Trophoblast cell (in vitro differentiated cells and primary cell): Measurements from ENCODE around the gene KDM1B.

Experiments
- DNase-seq, 2 donors: peaks; one replicate each; pipeline ENCODE4 v3.0.0-alpha.2; 2016
- H2AFZ ChIP-seq: 2 replicates; pipeline ENCODE4 v1.6.1; 2013; ENCODE audit warnings: low read length, moderate library complexity, mild to moderate bottlenecking; ENCODE audit not compliant: insufficient read depth, poor library complexity
- H2AK5ac ChIP-seq: 2 replicates; pipeline ENCODE4 v1.6.1; 2013; ENCODE audit warnings: mild to moderate bottlenecking, low read length
- H2BK120ac ChIP-seq: 2 replicates; pipeline ENCODE4 v1.6.1; 2013; ENCODE audit warnings: low read length, mild to moderate bottlenecking, moderate library complexity; ENCODE audit not compliant: insufficient read depth, poor library complexity
- H2BK12ac ChIP-seq: 2 replicates; pipeline ENCODE4 v1.6.1; 2013; ENCODE audit warnings: mild to moderate bottlenecking, low read length, moderate library complexity
- H2BK5ac ChIP-seq: 2 replicates; pipeline ENCODE4 v1.6.1; 2013; ENCODE audit warnings: low read length, low read depth, moderate library complexity, mild to moderate bottlenecking; ENCODE audit not compliant: poor library complexity
- H3K14ac ChIP-seq: 2 replicates; pipeline ENCODE4 v1.6.1; 2013; ENCODE audit warnings: mild to moderate bottlenecking, low read length
- H3K18ac ChIP-seq: 2 replicates; pipeline ENCODE4 v1.6.1; 2013; ENCODE audit warnings: mild to moderate bottlenecking, low read length
- H3K23ac ChIP-seq: 2 replicates; pipeline ENCODE4 v1.6.1; 2013; ENCODE audit warnings: low read length
- H3K27ac ChIP-seq: 2 replicates; pipeline ENCODE4 v1.5.1; 2013; ENCODE audit warnings: low read depth, mild to moderate bottlenecking, inconsistent platforms, low read length, moderate library complexity
- H3K27me3 ChIP-seq: 2 replicates; pipeline ENCODE4 v1.6.1; 2013; ENCODE audit warnings: inconsistent platforms, mild to moderate bottlenecking, low read length, moderate library complexity; ENCODE audit not compliant: insufficient read depth
- H3K36me3 ChIP-seq, 2 experiments: 1 replicate in 1 of 2; 2 replicates in 1 of 2; pipeline ENCODE4 v1.6.1; 2013; ENCODE audit warnings: low read length in 2 of 2, mild to moderate bottlenecking in 2 of 2, moderate library complexity in 1 of 2; ENCODE audit not compliant: insufficient read depth in 2 of 2, control insufficient read depth in 1 of 2
- H3K4ac ChIP-seq: 2 replicates; pipeline ENCODE4 v1.6.1; 2013; ENCODE audit warnings: low read depth, mild to moderate bottlenecking, low read length, moderate library complexity
- H3K4me1 ChIP-seq, 2 experiments: 1 replicate in 1 of 2; 2 replicates in 1 of 2; pipeline ENCODE4 v1.6.1; 2013; ENCODE audit warnings: low read length in 2 of 2, mild to moderate bottlenecking in 2 of 2, moderate library complexity in 1 of 2; ENCODE audit not compliant: insufficient read depth in 2 of 2, control insufficient read depth in 1 of 2
- H3K4me2 ChIP-seq: 2 replicates; pipeline ENCODE4 v1.6.1; 2013; ENCODE audit warnings: inconsistent platforms, mild to moderate bottlenecking, low read length, moderate library complexity
- H3K4me3 ChIP-seq: 2 replicates; pipeline ENCODE4 v1.5.1; 2013; ENCODE audit warnings: mild to moderate bottlenecking, low read depth, low read length, inconsistent platforms
- H3K79me1 ChIP-seq: one replicate; pipeline ENCODE4 v1.6.1; 2013; ENCODE audit warnings: low read length
- H3K79me2 ChIP-seq: 2 replicates; pipeline ENCODE4 v1.6.1; 2013; ENCODE audit warnings: low read length, mild to moderate bottlenecking; ENCODE audit not compliant: control insufficient read depth, insufficient read depth, poor library complexity
- H3K9ac ChIP-seq: 2 replicates; pipeline ENCODE4 v1.6.1; 2013; ENCODE audit warnings: mild to moderate bottlenecking, low read length
- H3K9me3 ChIP-seq: 2 replicates; pipeline ENCODE4 v1.6.1; 2013; ENCODE audit warnings: low read depth, mild to moderate bottlenecking, control low read depth, inconsistent platforms, low read length; ENCODE audit not compliant: insufficient read depth
- H4K12ac ChIP-seq: 2 replicates; pipeline ENCODE4 v1.6.1; 2013; ENCODE audit warnings: low read depth, mild to moderate bottlenecking, low read length, moderate library complexity
- H4K8ac ChIP-seq: 2 replicates; pipeline ENCODE4 v1.6.1; 2013; ENCODE audit warnings: low read depth, mild to moderate bottlenecking, low read length, moderate library complexity
- H4K91ac ChIP-seq: one replicate; pipeline ENCODE4 v1.6.1; 2013; ENCODE audit warnings: low read depth, mild to moderate bottlenecking, low read length, moderate library complexity
- WGBS: extraction: QIAGEN DNeasy Blood & Tissue Kit; methylation state at CpG from one replicate; pipeline ENCODE4 v1.1.7; 2013; ENCODE audit warnings: missing lambda C conversion rate; ENCODE audit not compliant: insufficient read length, insufficient coverage; ENCODE audit errors: extremely low coverage; 5-methylcytosine and 5-hydroxymethylcytosine counted together

The KDM1B gene

DNA sequence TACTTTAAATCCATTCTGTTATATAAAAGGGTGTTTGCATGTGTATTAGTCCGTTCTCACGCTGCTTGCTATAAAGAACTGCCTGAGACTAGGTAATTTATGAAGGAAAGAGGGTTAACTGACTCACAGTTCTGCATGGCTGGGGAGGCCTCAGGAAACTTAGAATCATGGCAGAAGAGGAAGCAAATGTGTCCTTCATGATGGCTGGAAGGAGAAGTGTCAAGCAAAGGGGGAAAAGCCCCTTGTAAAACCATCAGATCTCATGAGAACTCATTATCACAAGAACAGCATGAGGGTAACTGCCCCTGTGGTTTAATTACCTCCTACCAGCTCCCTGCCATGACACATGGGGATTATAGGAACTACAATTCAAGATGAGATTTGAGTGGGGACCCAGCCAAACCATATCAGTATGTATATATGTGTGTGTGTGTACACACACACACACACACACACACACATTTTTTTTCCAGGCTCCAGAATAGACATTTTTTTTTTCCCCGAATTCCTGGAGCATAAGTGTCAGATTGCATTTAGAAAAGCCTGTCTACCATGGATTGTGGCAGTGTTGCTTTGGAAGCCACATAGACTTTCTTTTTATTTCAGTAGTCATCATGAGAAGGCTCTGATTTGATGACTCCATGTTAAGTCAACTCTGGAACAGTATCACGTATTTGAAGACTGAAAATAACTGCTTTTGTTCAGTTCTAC, 31.5 kb downstream of the KDM1B start:
- Histone ChIP-seq H2BK120ac (no peak overlapping the region), H4K8ac (no peak overlapping the region), H3K23ac (no peak overlapping the region), H3K9ac (no peak overlapping the region), H2AFZ (no peak overlapping the region), H3K4me2 (no peak overlapping the region), H3K4me3 (no peak overlapping the region), H3K4me1 (peaks cover 2 to 3% of the 10 kb centered on the region in 2 experiments), H3K79me1 (no peaks in the 10 kb centered on the region), H3K9me3 (no peaks in the 10 kb centered on the region), H3K4ac (no peak overlapping the region), H2AK5ac (no peak overlapping the region), H4K91ac (no peak overlapping the region), H2BK12ac (no peak overlapping the region), H3K27ac (no peak overlapping the region), H3K18ac (no peak overlapping the region), H3K79me2 (no peaks in the 10 kb centered on the region), H2BK5ac (no peak overlapping the region), H3K14ac (no peak overlapping the region), H3K36me3 (no peaks in the 10 kb centered on the region), H3K27me3 (no peaks in the 10 kb centered on the region), H4K12ac (no peak overlapping the region)
- no CpG with 5 or more reads among the region's 4 CpGs for WGBS
- peak in 1 of 2 donors; percentile 2 for DNase-seq

DNA sequence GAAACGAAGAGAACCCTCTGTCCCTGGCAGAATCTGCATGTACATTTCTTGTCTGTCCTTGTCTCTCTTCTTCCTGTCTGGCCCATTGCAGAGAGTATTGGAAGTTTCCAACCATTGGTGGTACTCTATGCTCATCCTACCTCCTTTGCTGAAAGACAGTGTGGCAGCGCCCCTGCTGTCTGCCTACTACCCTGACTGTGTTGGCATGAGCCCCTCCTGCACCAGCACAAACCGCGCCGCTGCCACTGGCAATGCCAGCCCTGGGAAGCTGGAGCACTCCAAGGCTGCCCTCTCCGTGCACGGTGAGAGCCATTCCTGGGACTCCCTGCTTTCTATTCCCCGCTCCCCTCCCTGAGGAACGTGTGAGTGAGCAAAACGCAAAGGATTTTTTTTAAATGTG, 32.5 kb downstream of the KDM1B start:
- no CpG with 5 or more reads among the region's 10 CpGs for WGBS
- Histone ChIP-seq H3K9me3 (no peaks in the 10 kb centered on the region), H4K12ac (no peak overlapping the region), H3K27me3 (no peaks in the 10 kb centered on the region), H4K91ac (no peak overlapping the region), H3K14ac (no peak overlapping the region), H3K27ac (no peak overlapping the region), H2AFZ (no peak overlapping the region), H3K18ac (no peak overlapping the region), H3K23ac (no peak overlapping the region), H3K4me2 (no peak overlapping the region), H3K36me3 (no peaks in the 10 kb centered on the region), H3K4ac (no peak overlapping the region), H4K8ac (no peak overlapping the region), H3K79me2 (no peaks in the 10 kb centered on the region), H2BK120ac (no peak overlapping the region), H2BK5ac (no peak overlapping the region), H3K4me1 (peaks cover 2 to 3% of the 10 kb centered on the region in 2 experiments), H3K9ac (no peak overlapping the region), H2BK12ac (no peak overlapping the region), H2AK5ac (no peak overlapping the region), H3K79me1 (no peaks in the 10 kb centered on the region), H3K4me3 (no peak overlapping the region)
- DNase-seq: no peak

DNA sequence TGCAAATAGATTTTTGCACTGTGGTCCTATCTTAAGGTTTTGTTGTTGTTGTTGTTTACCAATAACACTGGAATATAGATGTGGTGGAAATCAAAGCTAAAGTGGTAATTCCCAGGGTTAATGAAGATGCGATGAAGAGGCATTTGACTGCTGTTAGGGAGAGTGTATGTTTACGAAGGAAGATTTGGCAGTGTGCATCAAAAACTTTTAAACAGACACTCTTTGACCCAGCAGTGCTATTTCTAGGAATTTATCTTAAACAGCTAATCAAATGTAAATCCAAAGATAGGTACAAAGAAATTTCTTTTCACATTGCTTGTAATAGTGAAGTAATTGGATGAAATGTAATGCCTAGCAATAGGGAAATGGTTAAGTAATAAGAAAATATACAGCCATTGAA, 34.0 kb downstream of the KDM1B start:
- Histone ChIP-seq H3K23ac (no peak overlapping the region), H2AFZ (no peak overlapping the region)
- WGBS: no CpG with 5 or more reads among the region's 2 CpGs

DNA sequence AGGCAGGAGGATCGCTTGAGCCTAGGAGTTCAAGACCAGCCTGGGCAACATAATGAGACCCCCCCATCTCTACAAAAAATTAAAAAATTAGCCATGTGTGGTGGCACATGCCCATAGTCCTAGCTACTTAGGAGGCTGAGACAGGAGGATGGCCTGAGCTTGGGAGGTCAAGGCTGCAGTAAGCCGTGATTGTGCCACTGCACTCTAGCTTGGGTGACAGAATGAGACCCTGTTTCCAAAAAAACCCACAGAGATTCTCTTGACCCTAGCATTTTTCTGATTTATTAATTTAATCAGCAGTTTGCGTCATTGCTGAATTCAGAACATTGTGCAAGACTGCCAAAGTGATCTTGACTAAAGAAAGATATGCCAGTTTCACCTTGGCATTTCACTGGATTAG, 36.8 kb downstream of the KDM1B start:
- Histone ChIP-seq H3K14ac (no peak overlapping the region), H3K4ac (no peak overlapping the region)

More for the DNA sequence above, 34.0 kb downstream of the KDM1B start:
- Histone ChIP-seq H3K4me1 (peaks cover 2 to 3% of the 10 kb centered on the region in 2 experiments), H4K12ac (no peak overlapping the region), H3K27me3 (no peaks in the 10 kb centered on the region), H3K4me2 (no peak overlapping the region), H3K4ac (no peak overlapping the region), H4K91ac (no peak overlapping the region), H3K9me3 (no peaks in the 10 kb centered on the region), H3K14ac (no peak overlapping the region), H3K18ac (no peak overlapping the region), H2BK5ac (no peak overlapping the region), H3K9ac (no peak overlapping the region), H2AK5ac (no peak overlapping the region), H3K79me1 (no peaks in the 10 kb centered on the region), H3K27ac (no peak overlapping the region), H3K36me3 (no peaks in the 10 kb centered on the region), H3K4me3 (no peak overlapping the region), H2BK120ac (no peak overlapping the region), H4K8ac (no peak overlapping the region), H3K79me2 (no peaks in the 10 kb centered on the region), H2BK12ac (no peak overlapping the region)
- no peak for DNase-seq

More for the DNA sequence above, 36.8 kb downstream of the KDM1B start:
- no peak overlapping the region for H3K9ac ChIP-seq
- no peak for DNase-seq
- H2AK5ac ChIP-seq: no peak overlapping the region
- no peak overlapping the region for H2BK120ac ChIP-seq
- H3K4me1 ChIP-seq: no peaks in the 10 kb centered on the region
- H4K91ac ChIP-seq: no peak overlapping the region
- no peak overlapping the region for H3K4me3 ChIP-seq
- H4K12ac ChIP-seq: no peak overlapping the region
- H3K9me3 ChIP-seq: no peaks in the 10 kb centered on the region
- H4K8ac ChIP-seq: no peak overlapping the region
- no peaks in the 10 kb centered on the region for H3K27me3 ChIP-seq
- H3K36me3 ChIP-seq: no peaks in the 10 kb centered on the region
- H3K23ac ChIP-seq: no peak overlapping the region
- H2AFZ ChIP-seq: no peak overlapping the region
- no peak overlapping the region for H3K4me2 ChIP-seq
- no peak overlapping the region for H3K18ac ChIP-seq
- no peaks in the 10 kb centered on the region for H3K79me1 ChIP-seq
- WGBS: no CpG with 5 or more reads among the region's 3 CpGs
- H2BK12ac ChIP-seq: no peak overlapping the region
- no peaks in the 10 kb centered on the region for H3K79me2 ChIP-seq
- no peak overlapping the region for H2BK5ac ChIP-seq
- no peak overlapping the region for H3K27ac ChIP-seq
